IPS DF 4.7 (cell line): ENCODE measurements around the gene EFEMP1.
"Not testable (repeated sequence)": the region's sequence is repeated elsewhere in the genome, so short reads cannot be mapped to it uniquely, and the experiment has no call there.

Experiments used
- DNase-seq: peaks from one replicate; pipeline ENCODE4 v3.0.0-alpha.2; 2013; ENCODE audit warnings: low spot score; ENCODE audit errors: extremely low read depth

The EFEMP1 gene

DNA sequence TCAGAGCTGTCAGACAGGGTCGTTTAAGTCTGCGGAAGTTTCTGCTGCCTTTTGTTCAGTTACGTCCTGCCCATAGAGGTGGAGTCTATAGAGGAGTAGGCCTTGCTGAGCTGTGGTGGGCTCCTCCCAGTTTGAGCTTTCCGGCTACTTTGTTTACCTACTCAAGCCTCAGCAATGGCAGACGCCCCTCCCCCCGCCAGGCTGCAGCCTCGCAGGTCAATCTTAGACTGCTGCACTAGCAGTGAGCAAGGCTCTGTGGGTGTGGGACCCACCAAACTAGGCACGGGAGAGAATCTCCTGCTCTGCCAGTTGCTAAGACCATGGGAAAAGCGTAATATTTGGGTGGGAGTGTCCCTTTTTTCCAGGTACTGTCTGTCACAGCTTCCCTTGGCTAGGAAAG lies 86.5 kb downstream of the EFEMP1 start:
- DNase-seq = no peak

DNA sequence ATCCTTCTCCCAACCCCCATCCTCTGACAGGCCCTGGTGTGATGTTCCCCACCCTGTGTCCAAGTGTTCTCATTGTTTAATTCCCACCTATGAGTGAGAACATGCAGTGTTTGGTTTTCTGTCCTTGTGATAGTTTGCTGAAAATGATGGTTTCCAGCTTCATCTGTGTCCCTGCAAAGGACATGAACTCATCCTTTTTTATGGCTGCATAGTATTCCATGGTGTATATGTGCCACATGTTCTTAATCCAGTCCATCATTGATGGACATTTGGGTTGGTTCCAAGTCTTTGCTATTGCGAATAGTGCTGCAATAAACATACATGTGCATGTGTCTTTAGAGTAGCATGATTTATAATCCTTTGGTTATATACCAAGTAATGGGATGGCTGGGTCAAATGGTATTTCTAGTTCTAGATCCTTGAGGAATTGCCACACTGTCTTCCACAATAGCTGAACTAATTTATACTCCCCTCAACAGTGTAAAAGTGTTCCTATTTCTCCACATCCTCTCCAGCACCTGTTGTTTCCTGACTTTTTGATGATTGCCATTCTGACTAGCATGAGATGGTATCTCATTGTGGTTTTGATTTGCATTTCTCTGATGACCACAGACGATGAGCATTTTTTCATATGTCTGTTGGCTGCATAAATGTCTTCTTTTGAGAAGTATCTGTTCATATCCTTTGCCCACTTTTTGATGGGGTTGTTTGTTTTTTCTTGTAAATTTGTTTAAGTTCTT lies 91.7 kb downstream of the EFEMP1 start:
- not testable (repeated sequence) for DNase-seq

DNA sequence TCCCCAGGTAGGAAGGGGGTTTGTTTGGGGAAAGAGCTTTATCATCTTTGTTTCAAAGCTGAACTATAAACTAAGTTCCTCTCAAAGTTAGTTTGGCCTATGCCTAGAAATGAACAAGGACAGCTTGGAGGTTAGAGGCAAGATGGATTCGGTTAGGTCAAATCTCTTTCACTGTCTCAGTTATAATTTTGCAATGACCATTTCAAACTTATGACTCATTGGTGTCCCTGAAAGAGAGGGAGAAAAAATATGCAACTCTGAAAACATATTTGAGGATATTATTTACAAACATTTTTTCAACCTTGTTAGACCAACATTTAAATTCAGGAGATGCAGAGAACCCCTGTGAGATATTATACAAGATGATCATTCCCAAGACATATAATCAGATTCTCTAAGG lies 95.7 kb downstream of the EFEMP1 start:
- no peak for DNase-seq

DNA sequence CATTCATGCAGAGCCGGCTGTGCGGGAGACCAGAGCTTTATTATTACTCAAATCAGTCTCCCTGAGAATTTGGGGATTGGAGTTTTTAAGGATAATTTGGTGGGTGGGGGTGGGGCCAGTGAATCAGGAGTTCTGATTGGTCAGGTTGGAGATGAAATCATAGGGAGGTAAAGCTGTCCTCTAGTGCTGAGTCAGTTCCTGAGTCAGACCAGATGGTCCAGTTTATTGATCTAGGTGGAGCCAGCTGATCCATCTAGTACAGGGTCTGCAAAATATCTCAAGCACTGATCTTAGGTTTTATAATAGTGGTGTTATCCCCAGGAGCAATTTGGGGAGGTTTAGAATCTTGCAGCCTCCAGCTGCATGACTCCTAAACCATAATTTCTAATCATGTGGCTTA lies 96.2 kb downstream of the EFEMP1 start:
- not testable (repeated sequence) for DNase-seq

DNA sequence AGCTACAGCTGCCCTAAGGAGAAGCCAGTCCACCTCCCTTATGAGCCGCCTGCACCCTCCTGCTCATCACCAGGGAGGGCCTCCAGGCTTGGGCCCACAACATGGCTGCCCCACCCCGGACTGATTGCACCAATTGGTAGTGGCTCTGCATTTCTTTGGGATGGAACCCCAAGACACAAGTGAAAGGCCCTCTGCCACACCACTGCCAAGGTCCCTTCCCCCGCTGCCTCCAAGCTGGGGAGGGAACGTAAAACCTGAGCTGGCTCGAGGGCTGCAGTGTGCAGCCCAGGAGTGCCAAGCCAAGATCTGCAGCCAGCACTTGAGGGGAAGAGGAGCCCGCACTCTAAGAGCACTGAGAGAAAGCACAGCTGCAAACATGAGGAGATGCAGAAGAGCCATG lies 97.3 kb downstream of the EFEMP1 start:
- DNase-seq = no peak

DNA sequence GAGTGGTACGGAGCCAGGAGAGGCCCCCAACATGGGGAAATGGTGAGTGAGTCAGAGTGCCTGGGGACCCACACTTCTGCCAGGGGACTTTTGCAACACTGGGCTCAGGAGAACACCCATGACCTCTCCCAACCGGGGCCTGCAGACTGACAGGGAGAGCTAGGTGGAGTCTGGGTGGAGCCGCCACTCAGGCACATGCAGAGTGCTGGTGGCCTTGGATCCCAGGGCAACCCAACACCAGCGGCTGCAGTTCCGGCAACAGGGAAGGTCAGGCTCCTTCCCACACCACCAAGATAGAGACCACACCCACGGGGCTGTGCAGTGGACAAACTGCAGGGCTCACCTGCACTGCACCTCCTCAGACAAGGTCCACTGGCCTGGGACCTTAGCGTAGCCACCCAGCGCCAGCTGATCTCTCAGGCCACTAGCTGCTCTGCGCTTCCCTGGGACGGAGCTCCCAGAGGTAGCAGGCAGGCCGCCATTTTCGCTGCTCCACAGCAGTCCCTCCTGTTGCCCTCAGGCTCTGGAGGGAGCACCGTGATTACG lies 99.0 kb downstream of the EFEMP1 start:
- DNase-seq = no peak
